ENCODE measurements around the gene LYST. TPM values are rescaled to one million over a fixed set of nuclear protein-coding genes. Genes with fewer than 3 reads are reported as not detected.
A peak's percentile ranks its signal among the peaks of the same experiment; 100 is the strongest.

LYST gene
- total RNA-seq, 1 experiment from 2014 or later, result 4.5 TPM

- DNase-seq (ENCODE audit: low read depth), result no peak
Measured at GRCh38 chr1:235888119-235888643, 21.5 kb upstream of the LYST start.

GRCh38 chr1:235887676-235888075, 21.0 kb upstream of the LYST start:
- DNase-seq (ENCODE audit: low read depth), result no peak

- no peak for DNase-seq (ENCODE audit: low read depth)
Measured at GRCh38 chr1:235885655-235886262, 19.1 kb upstream of the LYST start.

- peak; percentile 94 for DNase-seq (ENCODE audit: low read depth)
Measured at GRCh38 chr1:235883261-235883927, 16.7 kb upstream of the LYST start.

GRCh38 chr1:235882816-235883215, 16.1 kb upstream of the LYST start:
- DNase-seq (ENCODE audit: low read depth), result no peak

- DNase-seq (ENCODE audit: low read depth), result no peak
Measured at GRCh38 chr1:235881930-235882700, 15.4 kb upstream of the LYST start.

GRCh38 chr1:235878082-235878811, 11.5 kb upstream of the LYST start:
- DNase-seq (ENCODE audit: low read depth), result no peak

GRCh38 chr1:235876402-235876841, 9.7 kb upstream of the LYST start:
- no peak for DNase-seq (ENCODE audit: low read depth)

GRCh38 chr1:235875036-235875597, 8.4 kb upstream of the LYST start:
- no peak for DNase-seq (ENCODE audit: low read depth)

GRCh38 chr1:235874261-235874660, 7.6 kb upstream of the LYST start:
- DNase-seq (ENCODE audit: low read depth), result no peak

GRCh38 chr1:235873571-235873970, 6.9 kb upstream of the LYST start:
- DNase-seq (ENCODE audit: low read depth), result no peak

- no peak for DNase-seq (ENCODE audit: low read depth)
Measured at GRCh38 chr1:235873045-235873444, 6.3 kb upstream of the LYST start.

GRCh38 chr1:235872270-235872669, 5.6 kb upstream of the LYST start:
- no peak for DNase-seq (ENCODE audit: low read depth)

GRCh38 chr1:235867903-235868469, 1.3 kb upstream of the LYST start:
- DNase-seq (ENCODE audit: low read depth), result no peak

GRCh38 chr1:235866913-235867845, 473 bp upstream of the LYST start:
- peak; percentile 89 for DNase-seq (ENCODE audit: low read depth)

GRCh38 chr1:235865565-235866204, 1.0 kb downstream of the LYST start:
- DNase-seq (ENCODE audit: low read depth), result no peak

- DNase-seq (ENCODE audit: low read depth), result no peak
Measured at GRCh38 chr1:235864931-235865525, 1.7 kb downstream of the LYST start.

GRCh38 chr1:235864469-235864868, 2.2 kb downstream of the LYST start:
- DNase-seq (ENCODE audit: low read depth), result no peak

- DNase-seq (ENCODE audit: low read depth), result no peak
Measured at GRCh38 chr1:235863699-235864093, 3.0 kb downstream of the LYST start.

All from LHCN-M2 (cell line).